Ovary (tissue), 3 donors: ENCODE measurements around the gene CRACDL.

ENCODE experiments used
- CTCF ChIP-seq, 3 donors: fragments of 450-650 bp in 2 of 3; fragments of 200-600 bp in 1 of 3; IDR thresholded peaks; one replicate each; pipeline versions ENCODE4 v1.5.1 to v1.8.0; 2016 to 2022; ENCODE audit warnings: antibody characterized with exemption in 3 of 3, mild to moderate bottlenecking in 1 of 3
- POLR2A ChIP-seq: fragments of 450-650 bp; IDR thresholded peaks from one replicate; pipeline ENCODE4 v1.6.1; 2017; ENCODE audit warnings: antibody characterized with exemption, mild to moderate bottlenecking, moderate library complexity
- donor health status: DM: no; HTN: no; CAD: no.

- no peak for TF ChIP-seq CTCF (IDR thresholded peaks at IDR 0.05)
- no peak for TF ChIP-seq POLR2A
These were observed 126.0 kb downstream of the CRACDL start for GRCh38 chr2:98809878-98810587.
